Measurements from ENCODE around the gene RAB3C. TPM values are rescaled to one million over a fixed set of nuclear protein-coding genes. Genes with fewer than 3 reads are reported as not detected.
"Not testable (repeated sequence)": the region's sequence is repeated elsewhere in the genome, so short reads cannot be mapped to it uniquely, and the experiment has no call there.

The RAB3C gene
- polyA plus RNA-seq, 1 experiment, result not detected

DNA sequence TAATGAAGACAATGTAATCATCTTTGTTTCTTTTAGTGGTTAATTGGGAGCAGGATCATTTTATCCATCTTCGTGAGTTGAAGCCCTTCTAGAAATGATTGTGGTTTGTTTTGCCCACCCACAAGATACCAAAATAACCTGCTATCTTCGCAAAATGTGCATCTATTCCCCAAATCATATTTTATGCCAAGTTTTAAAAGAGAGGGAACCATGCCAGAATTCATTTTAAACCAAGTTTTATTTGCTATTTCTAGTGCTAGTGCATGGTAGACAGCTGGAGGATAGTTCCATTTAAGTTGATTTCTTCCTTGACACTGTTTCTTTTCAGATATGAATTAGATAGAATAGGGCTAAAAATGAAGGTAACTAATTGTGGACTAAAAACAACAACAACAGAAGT, 104.2 kb downstream of the RAB3C start:
- Histone ChIP-seq H3K27ac (ENCODE audit: low read depth, low read length) (no peak overlapping the region), H3K4me3 (ENCODE audit: low read depth, low read length) (no peak overlapping the region), H3K27me3 (ENCODE audit: control insufficient read depth, insufficient read depth, low read length) (no peaks in the 10 kb centered on the region), H3K9me3 (ENCODE audit: control insufficient read depth, insufficient read depth, low read length) (no peaks in the 10 kb centered on the region)
- DNase-seq (ENCODE audit: low read depth, low spot score), result no peak
- ChIA-PET POLR2A (no interaction called here), CTCF (no interaction called here)
- TF ChIP-seq, protein P1, sequence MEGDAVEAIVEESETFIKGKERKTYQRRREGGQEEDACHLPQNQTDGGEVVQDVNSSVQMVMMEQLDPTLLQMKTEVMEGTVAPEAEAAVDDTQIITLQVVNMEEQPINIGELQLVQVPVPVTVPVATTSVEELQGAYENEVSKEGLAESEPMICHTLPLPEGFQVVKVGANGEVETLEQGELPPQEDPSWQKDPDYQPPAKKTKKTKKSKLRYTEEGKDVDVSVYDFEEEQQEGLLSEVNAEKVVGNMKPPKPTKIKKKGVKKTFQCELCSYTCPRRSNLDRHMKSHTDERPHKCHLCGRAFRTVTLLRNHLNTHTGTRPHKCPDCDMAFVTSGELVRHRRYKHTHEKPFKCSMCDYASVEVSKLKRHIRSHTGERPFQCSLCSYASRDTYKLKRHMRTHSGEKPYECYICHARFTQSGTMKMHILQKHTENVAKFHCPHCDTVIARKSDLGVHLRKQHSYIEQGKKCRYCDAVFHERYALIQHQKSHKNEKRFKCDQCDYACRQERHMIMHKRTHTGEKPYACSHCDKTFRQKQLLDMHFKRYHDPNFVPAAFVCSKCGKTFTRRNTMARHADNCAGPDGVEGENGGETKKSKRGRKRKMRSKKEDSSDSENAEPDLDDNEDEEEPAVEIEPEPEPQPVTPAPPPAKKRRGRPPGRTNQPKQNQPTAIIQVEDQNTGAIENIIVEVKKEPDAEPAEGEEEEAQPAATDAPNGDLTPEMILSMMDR (IDR thresholded peaks at IDR 0.05; ENCODE audit: low read depth, low read length), result no peak

DNA sequence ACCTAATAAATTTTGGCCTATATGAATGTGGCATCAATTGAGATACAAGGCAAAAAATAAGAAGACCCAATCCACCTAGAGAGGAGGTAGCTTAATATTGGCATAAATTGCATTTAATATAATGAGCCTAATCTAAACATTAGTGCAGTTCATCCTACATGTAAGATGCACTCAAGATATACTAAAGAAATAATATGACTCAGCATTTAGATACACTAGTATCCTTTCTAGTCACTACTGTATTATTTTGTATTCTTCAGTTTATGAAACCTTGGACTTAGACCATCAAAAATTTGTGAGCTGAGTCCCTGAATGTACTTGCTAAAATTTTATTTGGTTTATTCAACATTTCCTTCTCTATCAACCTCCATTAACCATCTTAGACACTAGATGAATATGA, 104.7 kb downstream of the RAB3C start:
- no peaks in the 10 kb centered on the region for H3K9me3 ChIP-seq (ENCODE audit: control insufficient read depth, insufficient read depth, low read length)
- ChIA-PET POLR2A (no interaction called here), CTCF (no interaction called here)
- H3K27ac ChIP-seq (ENCODE audit: low read depth, low read length), result no peak overlapping the region
- H3K4me3 ChIP-seq (ENCODE audit: low read depth, low read length), result no peak overlapping the region
- no peaks in the 10 kb centered on the region for H3K27me3 ChIP-seq (ENCODE audit: control insufficient read depth, insufficient read depth, low read length)
- TF ChIP-seq, protein P1 (IDR thresholded peaks at IDR 0.05; ENCODE audit: low read depth, low read length), result no peak
- no peak for DNase-seq (ENCODE audit: low read depth, low spot score)

GRCh38 chr5:58699088-58699761, 116.3 kb downstream of the RAB3C start:
- DNase-seq (ENCODE audit: low read depth, low spot score); CTCF ChIA-PET; H3K9me3 ChIP-seq (ENCODE audit: control insufficient read depth, insufficient read depth, low read length); H3K4me3 ChIP-seq (ENCODE audit: low read depth, low read length); POLR2A ChIA-PET; H3K27me3 ChIP-seq (ENCODE audit: control insufficient read depth, insufficient read depth, low read length); H3K27ac ChIP-seq (ENCODE audit: low read depth, low read length): not testable (repeated sequence)

GRCh38 chr5:58699762-58700118, 116.9 kb downstream of the RAB3C start:
- CTCF ChIA-PET, result no interaction called here
- Histone ChIP-seq H3K27me3 (ENCODE audit: control insufficient read depth, insufficient read depth, low read length) (no peaks in the 10 kb centered on the region), H3K9me3 (ENCODE audit: control insufficient read depth, insufficient read depth, low read length) (no peaks in the 10 kb centered on the region), H3K4me3 (ENCODE audit: low read depth, low read length) (no peak overlapping the region), H3K27ac (ENCODE audit: low read depth, low read length) (no peak overlapping the region)
- TF ChIP-seq, protein P1 (IDR thresholded peaks at IDR 0.05; ENCODE audit: low read depth, low read length), result no peak
- POLR2A ChIA-PET, result no interaction called here
- no peak for DNase-seq (ENCODE audit: low read depth, low spot score)

DNA sequence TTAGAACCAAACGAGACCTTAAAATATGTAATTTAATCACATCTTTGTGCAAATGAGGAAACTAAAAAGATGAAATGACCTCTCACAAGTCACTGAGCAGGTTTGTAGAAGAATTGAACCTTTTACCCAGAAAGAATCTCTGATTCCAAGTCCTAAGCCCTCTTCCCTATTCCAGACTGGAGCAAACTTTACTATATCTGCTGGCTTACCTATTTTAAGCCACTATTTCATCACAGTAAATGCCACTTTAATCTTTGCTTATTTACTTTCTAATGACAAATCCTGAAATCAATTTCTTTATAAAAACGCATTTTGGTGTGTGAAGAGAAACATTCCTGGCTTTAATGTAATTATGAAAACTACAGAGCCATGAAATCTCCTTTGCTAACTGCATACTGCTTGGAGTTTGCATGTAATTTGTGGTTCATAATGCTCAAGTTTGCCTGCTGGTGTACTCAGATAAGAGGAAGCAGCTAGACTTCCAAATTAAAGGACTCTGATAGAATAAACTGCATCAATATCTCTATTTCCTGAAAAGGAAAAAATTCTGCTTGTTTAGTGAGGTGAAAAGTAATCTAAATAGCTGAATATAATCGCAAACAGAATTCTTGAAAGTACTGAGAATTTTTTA, 121.2 kb downstream of the RAB3C start:
- POLR2A ChIA-PET, result no interaction called here
- TF ChIP-seq, protein P1 (IDR thresholded peaks at IDR 0.05; ENCODE audit: low read depth, low read length), result no peak
- no peak overlapping the region for H3K27ac ChIP-seq (ENCODE audit: low read depth, low read length)
- no peaks in the 10 kb centered on the region for H3K27me3 ChIP-seq (ENCODE audit: control insufficient read depth, insufficient read depth, low read length)
- CTCF ChIA-PET, result no interaction called here
- H3K4me3 ChIP-seq (ENCODE audit: low read depth, low read length), result no peak overlapping the region
- DNase-seq (ENCODE audit: low read depth, low spot score), result no peak
- no peaks in the 10 kb centered on the region for H3K9me3 ChIP-seq (ENCODE audit: control insufficient read depth, insufficient read depth, low read length)
